Measurements from ENCODE around the gene TAS2R30.
"Not testable (repeated sequence)": the region's sequence is repeated elsewhere in the genome, so short reads cannot be mapped to it uniquely, and the experiment has no call there.

Gene TAS2R30

DNA sequence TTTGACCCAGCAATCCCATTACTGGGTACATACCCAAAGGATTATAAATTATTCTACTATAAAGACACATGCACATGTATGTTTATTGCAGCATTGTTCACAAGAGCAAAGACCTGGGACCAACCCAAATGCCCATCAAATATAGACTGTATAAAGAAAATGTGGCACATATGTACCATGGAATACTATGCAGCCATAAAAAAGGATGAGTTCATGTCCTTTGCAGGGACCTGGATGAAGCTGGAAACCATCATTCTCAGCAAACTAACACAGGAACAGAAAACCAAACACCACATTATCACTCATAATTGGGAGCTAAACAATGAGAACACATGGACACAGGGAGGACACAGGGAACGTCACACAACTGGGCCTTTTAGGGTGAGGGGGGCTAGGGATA lies 20.3 kb downstream of the TAS2R30 start:
- not testable (repeated sequence) for H3K36me3 ChIP-seq (ENCODE audit: control insufficient read depth in 1 of 2, insufficient read depth in 2 of 2, low read length in 2 of 2); H3K27ac ChIP-seq (ENCODE audit: low read length); H3K4me1 ChIP-seq (ENCODE audit: control insufficient read depth in 1 of 2, insufficient read depth in 2 of 2, low read length in 2 of 2); H3K4me3 ChIP-seq (ENCODE audit: low read depth in 1 of 2, low read length in 2 of 2); H3K27me3 ChIP-seq (ENCODE audit: low read depth, low read length); H3K9me3 ChIP-seq (ENCODE audit: control insufficient read depth in 1 of 2, low read length in 2 of 2)

DNA sequence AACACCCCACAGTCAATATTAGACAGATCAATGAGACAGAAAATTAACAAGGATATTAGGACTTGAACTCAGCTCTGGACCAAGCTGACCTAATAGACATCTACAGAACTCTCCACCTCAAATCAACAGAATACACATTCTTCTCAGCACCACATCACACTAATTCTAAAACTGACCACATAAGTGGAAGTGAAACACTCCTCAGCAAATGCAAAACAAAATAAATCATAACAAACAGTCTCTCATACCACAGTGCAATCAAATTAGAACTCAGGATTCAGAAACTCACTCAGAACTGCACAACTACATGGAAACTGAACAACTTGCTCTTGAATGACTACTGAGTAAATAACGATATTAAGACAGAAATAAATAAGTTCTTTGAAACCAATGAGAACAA lies 23.2 kb downstream of the TAS2R30 start:
- not testable (repeated sequence) for H3K27ac ChIP-seq (ENCODE audit: low read length); H3K4me1 ChIP-seq (ENCODE audit: control insufficient read depth in 1 of 2, insufficient read depth in 2 of 2, low read length in 2 of 2); H3K9me3 ChIP-seq (ENCODE audit: control insufficient read depth in 1 of 2, low read length in 2 of 2); H3K4me3 ChIP-seq (ENCODE audit: low read depth in 1 of 2, low read length in 2 of 2); H3K27me3 ChIP-seq (ENCODE audit: low read depth, low read length)
- H3K36me3 ChIP-seq (ENCODE audit: control insufficient read depth in 1 of 2, insufficient read depth in 2 of 2, low read length in 2 of 2) = peaks cover 0 to 15% of the 10 kb centered on the region in 2 donors

DNA sequence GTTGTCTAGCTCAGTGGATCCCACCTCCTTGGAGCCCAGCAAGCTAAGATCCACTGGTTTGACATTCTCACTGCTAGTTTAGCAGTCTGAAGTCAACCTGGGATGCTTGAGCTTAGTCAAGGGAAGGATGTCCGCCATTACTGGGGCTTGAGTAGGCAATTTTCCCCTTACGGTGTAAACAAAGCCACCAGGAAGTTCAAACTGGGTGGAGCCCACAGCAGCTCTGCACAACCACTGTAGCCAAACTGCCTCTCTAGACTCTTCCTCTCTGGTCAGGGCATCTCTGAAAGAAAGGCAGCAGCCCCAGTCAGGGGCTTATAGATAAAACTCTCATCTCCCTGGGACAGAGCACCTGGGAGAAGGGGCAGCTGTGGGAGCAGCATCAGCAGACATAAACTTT lies 25.6 kb downstream of the TAS2R30 start:
- no peak overlapping the region for H3K27ac ChIP-seq (ENCODE audit: low read length)
- no peaks in the 10 kb centered on the region for H3K27me3 ChIP-seq (ENCODE audit: low read depth, low read length)
- H3K4me3 ChIP-seq (ENCODE audit: low read depth in 1 of 2, low read length in 2 of 2) = no peak overlapping the region
- H3K36me3 ChIP-seq (ENCODE audit: control insufficient read depth in 1 of 2, insufficient read depth in 2 of 2, low read length in 2 of 2) = peaks cover 0 to 15% of the 10 kb centered on the region in 2 donors
- H3K4me1 ChIP-seq (ENCODE audit: control insufficient read depth in 1 of 2, insufficient read depth in 2 of 2, low read length in 2 of 2) = no peaks in the 10 kb centered on the region
- peaks cover 0 to 8% of the 10 kb centered on the region in 2 donors for H3K9me3 ChIP-seq (ENCODE audit: control insufficient read depth in 1 of 2, low read length in 2 of 2)

DNA sequence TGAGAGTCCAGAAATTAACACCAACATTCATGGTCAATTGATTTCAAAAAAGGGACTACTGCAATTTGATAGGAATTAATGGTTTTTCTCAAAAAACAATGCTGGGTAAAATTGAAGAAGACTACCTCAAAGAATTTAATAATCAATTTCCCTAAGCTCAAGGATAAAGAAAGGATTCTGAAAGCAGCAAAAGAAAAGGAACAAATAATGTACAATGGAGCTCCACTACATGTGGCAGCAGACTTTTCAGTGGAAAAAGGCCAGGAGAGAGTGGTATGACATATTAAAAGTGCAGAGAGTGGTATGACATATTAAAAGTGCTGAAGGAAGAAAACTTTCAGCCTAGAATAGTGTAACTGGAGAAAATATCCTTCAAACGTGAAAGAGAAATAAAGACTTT lies 26.7 kb downstream of the TAS2R30 start:
- Histone ChIP-seq H3K9me3 (ENCODE audit: control insufficient read depth in 1 of 2, low read length in 2 of 2) (peaks cover 0 to 8% of the 10 kb centered on the region in 2 donors), H3K27ac (ENCODE audit: low read length) (no peak overlapping the region), H3K27me3 (ENCODE audit: low read depth, low read length) (no peaks in the 10 kb centered on the region), H3K4me1 (ENCODE audit: control insufficient read depth in 1 of 2, insufficient read depth in 2 of 2, low read length in 2 of 2) (no peaks in the 10 kb centered on the region), H3K36me3 (ENCODE audit: control insufficient read depth in 1 of 2, insufficient read depth in 2 of 2, low read length in 2 of 2) (peaks cover 0 to 15% of the 10 kb centered on the region in 2 donors), H3K4me3 (ENCODE audit: low read depth in 1 of 2, low read length in 2 of 2) (no peak overlapping the region)

- Histone ChIP-seq H3K27ac (ENCODE audit: low read length) (no peak overlapping the region), H3K9me3 (ENCODE audit: control insufficient read depth in 1 of 2, low read length in 2 of 2) (peaks cover 0 to 4% of the 10 kb centered on the region in 2 donors), H3K4me3 (ENCODE audit: low read depth in 1 of 2, low read length in 2 of 2) (no peak overlapping the region), H3K36me3 (ENCODE audit: control insufficient read depth in 1 of 2, insufficient read depth in 2 of 2, low read length in 2 of 2) (peaks cover 0 to 15% of the 10 kb centered on the region in 2 donors), H3K27me3 (ENCODE audit: low read depth, low read length) (no peaks in the 10 kb centered on the region), H3K4me1 (ENCODE audit: control insufficient read depth in 1 of 2, insufficient read depth in 2 of 2, low read length in 2 of 2) (no peaks in the 10 kb centered on the region)
Measured at GRCh38 chr12:11106288-11106687, 28.2 kb downstream of the TAS2R30 start.

GRCh38 chr12:11105546-11105945 lies 28.9 kb downstream of the TAS2R30 start:
- Histone ChIP-seq H3K27ac (ENCODE audit: low read length) (no peak overlapping the region), H3K9me3 (ENCODE audit: control insufficient read depth in 1 of 2, low read length in 2 of 2) (peaks cover 0 to 3% of the 10 kb centered on the region in 2 donors), H3K27me3 (ENCODE audit: low read depth, low read length) (no peaks in the 10 kb centered on the region), H3K4me1 (ENCODE audit: control insufficient read depth in 1 of 2, insufficient read depth in 2 of 2, low read length in 2 of 2) (no peaks in the 10 kb centered on the region), H3K4me3 (ENCODE audit: low read depth in 1 of 2, low read length in 2 of 2) (no peak overlapping the region), H3K36me3 (ENCODE audit: control insufficient read depth in 1 of 2, insufficient read depth in 2 of 2, low read length in 2 of 2) (peaks cover 0 to 19% of the 10 kb centered on the region in 2 donors)

GRCh38 chr12:11094910-11095309 lies 39.5 kb downstream of the TAS2R30 start:
- not testable (repeated sequence) for H3K4me3 ChIP-seq (ENCODE audit: low read depth in 1 of 2, low read length in 2 of 2); H3K9me3 ChIP-seq (ENCODE audit: control insufficient read depth in 1 of 2, low read length in 2 of 2); H3K36me3 ChIP-seq (ENCODE audit: control insufficient read depth in 1 of 2, insufficient read depth in 2 of 2, low read length in 2 of 2); H3K27ac ChIP-seq (ENCODE audit: low read length); H3K4me1 ChIP-seq (ENCODE audit: control insufficient read depth in 1 of 2, insufficient read depth in 2 of 2, low read length in 2 of 2); H3K27me3 ChIP-seq (ENCODE audit: low read depth, low read length)

DNA sequence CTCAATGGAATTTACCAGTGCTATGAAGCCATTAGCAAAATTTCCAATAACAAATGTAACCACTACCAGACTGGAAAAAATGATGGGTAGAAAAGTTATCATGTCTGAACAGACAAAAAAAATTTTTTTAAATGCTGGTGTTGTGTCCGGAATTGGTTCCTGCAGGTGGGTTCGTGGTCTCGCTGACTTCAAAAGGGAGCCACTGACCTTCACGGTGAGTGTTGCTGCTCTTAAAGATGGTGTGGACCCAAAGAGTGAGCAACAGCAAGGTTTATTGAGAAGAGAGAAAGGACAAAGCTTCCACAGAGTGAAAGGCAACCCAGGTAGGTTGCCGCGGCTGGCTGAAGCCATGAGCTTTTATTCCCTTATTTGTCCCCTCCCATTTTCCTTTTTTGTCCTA lies 42.3 kb downstream of the TAS2R30 start, which contains the start of gene TAS2R43:
TSS of gene TAS2R43 (minus strand) at position 186 of the 400 bp plus-strand sequence. CDS start at position 102, 84 bp downstream.
- no peaks in the 10 kb centered on the region for H3K9me3 ChIP-seq (ENCODE audit: control insufficient read depth in 1 of 2, low read length in 2 of 2)
- no peaks in the 10 kb centered on the region for H3K36me3 ChIP-seq (ENCODE audit: control insufficient read depth in 1 of 2, insufficient read depth in 2 of 2, low read length in 2 of 2)
- no peaks in the 10 kb centered on the region for H3K4me1 ChIP-seq (ENCODE audit: control insufficient read depth in 1 of 2, insufficient read depth in 2 of 2, low read length in 2 of 2)
- H3K27me3 ChIP-seq (ENCODE audit: low read depth, low read length) = no peaks in the 10 kb centered on the region
- no peak within 1 kb of the TSS for H3K27ac ChIP-seq (ENCODE audit: low read length)
- no peak within 1 kb of the TSS for H3K4me3 ChIP-seq (ENCODE audit: low read depth in 1 of 2, low read length in 2 of 2)

GRCh38 chr12:11089246-11089645 lies 45.2 kb downstream of the TAS2R30 start:
- Histone ChIP-seq H3K36me3 (ENCODE audit: control insufficient read depth in 1 of 2, insufficient read depth in 2 of 2, low read length in 2 of 2) (no peaks in the 10 kb centered on the region), H3K27me3 (ENCODE audit: low read depth, low read length) (no peaks in the 10 kb centered on the region), H3K27ac (ENCODE audit: low read length) (no peak overlapping the region), H3K4me3 (ENCODE audit: low read depth in 1 of 2, low read length in 2 of 2) (no peak overlapping the region), H3K4me1 (ENCODE audit: control insufficient read depth in 1 of 2, insufficient read depth in 2 of 2, low read length in 2 of 2) (no peaks in the 10 kb centered on the region), H3K9me3 (ENCODE audit: control insufficient read depth in 1 of 2, low read length in 2 of 2) (peaks cover 0 to under 1% of the 10 kb centered on the region in 2 donors)

DNA sequence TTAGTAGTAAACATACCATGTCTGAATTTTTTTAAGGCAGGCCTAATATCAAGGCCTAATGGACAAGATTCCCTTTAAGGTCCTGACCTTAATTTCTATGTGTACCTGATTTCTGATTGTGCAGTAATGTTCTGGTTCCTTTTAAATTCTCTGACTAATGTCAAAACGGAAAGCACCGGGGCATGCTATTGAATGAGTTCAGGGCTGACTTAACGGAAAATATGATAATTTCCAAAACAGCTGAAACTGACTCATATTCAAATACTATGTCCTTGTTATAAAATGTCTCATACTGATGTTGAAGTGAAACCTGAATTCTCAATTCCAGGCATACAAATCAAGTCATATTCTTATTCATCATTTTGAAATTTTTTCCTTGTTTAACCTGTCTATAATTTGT lies 49.0 kb downstream of the TAS2R30 start:
- Histone ChIP-seq H3K4me3 (ENCODE audit: low read depth in 1 of 2, low read length in 2 of 2) (no peak overlapping the region), H3K27ac (ENCODE audit: low read length) (no peak overlapping the region), H3K36me3 (ENCODE audit: control insufficient read depth in 1 of 2, insufficient read depth in 2 of 2, low read length in 2 of 2) (no peaks in the 10 kb centered on the region), H3K27me3 (ENCODE audit: low read depth, low read length) (no peaks in the 10 kb centered on the region), H3K4me1 (ENCODE audit: control insufficient read depth in 1 of 2, insufficient read depth in 2 of 2, low read length in 2 of 2) (no peaks in the 10 kb centered on the region), H3K9me3 (ENCODE audit: control insufficient read depth in 1 of 2, low read length in 2 of 2) (peaks cover 10 to 11% of the 10 kb centered on the region in 2 donors)
